ENCODE measurements around the gene PRR33. TPM values are rescaled to one million over a fixed set of nuclear protein-coding genes. Genes with fewer than 3 reads are reported as not detected.
"Not testable (repeated sequence)": the region's sequence is repeated elsewhere in the genome, so short reads cannot be mapped to it uniquely, and the experiment has no call there.

Gene PRR33
- total RNA-seq, 1 donor from 2014 or later = not detected

- Mint-ChIP-seq H3K36me3 (no peaks in the 10 kb centered on the region), H3K4me1 (peaks cover 23% of the 10 kb centered on the region), H3K27ac (peak overlapping the region; percentile 87), H3K27me3 (ENCODE audit: low read depth) (no peaks in the 10 kb centered on the region), H3K4me3 (peak overlapping the region; percentile 24), H3K9me3 (no peaks in the 10 kb centered on the region)
- peak; percentile 28 to 65 for DNase-seq (ENCODE audit: low spot score in 2 of 2, unreplicated experiment in 2 of 2)
- peak; percentile 38 for TF ChIP-seq CTCF (IDR thresholded peaks at IDR 0.05; ENCODE audit: unreplicated experiment)
These were observed 15.2 kb downstream of the PRR33 start for GRCh38 chr11:1876361-1877063.

GRCh38 chr11:1875851-1876301 is 15.8 kb downstream of the PRR33 start:
- peak overlapping the region; percentile 87 for H3K27ac Mint-ChIP-seq

GRCh38 chr11:1875093-1875850 is 16.4 kb downstream of the PRR33 start:
- H3K9me3 Mint-ChIP-seq = no peaks in the 10 kb centered on the region
- no peaks in the 10 kb centered on the region for H3K36me3 Mint-ChIP-seq
- no peak for TF ChIP-seq CTCF (IDR thresholded peaks at IDR 0.05; ENCODE audit: unreplicated experiment)
- H3K4me3 Mint-ChIP-seq = no peak overlapping the region
- peaks cover 23% of the 10 kb centered on the region for H3K4me1 Mint-ChIP-seq
- peaks cover 8% of the 10 kb centered on the region for H3K27me3 Mint-ChIP-seq (ENCODE audit: low read depth)
- H3K27ac Mint-ChIP-seq = peak overlapping the region; percentile 53
- no peak for DNase-seq (ENCODE audit: low spot score in 2 of 2, unreplicated experiment in 2 of 2)

More at GRCh38 chr11:1875851-1876301, 15.8 kb downstream of the PRR33 start:
- not testable (repeated sequence) for DNase-seq (ENCODE audit: low spot score in 2 of 2, unreplicated experiment in 2 of 2); H3K9me3 Mint-ChIP-seq; H3K4me3 Mint-ChIP-seq; H3K36me3 Mint-ChIP-seq; H3K27me3 Mint-ChIP-seq (ENCODE audit: low read depth)
- H3K4me1 Mint-ChIP-seq = peaks cover 23% of the 10 kb centered on the region

- peaks cover 23% of the 10 kb centered on the region for H3K4me1 Mint-ChIP-seq
- DNase-seq (ENCODE audit: low spot score in 2 of 2, unreplicated experiment in 2 of 2) = not testable (repeated sequence)
These were observed 17.1 kb downstream of the PRR33 start for GRCh38 chr11:1874441-1875092.

GRCh38 chr11:1873813-1874150 is 17.9 kb downstream of the PRR33 start:
- H3K4me3 Mint-ChIP-seq; H3K36me3 Mint-ChIP-seq; DNase-seq (ENCODE audit: low spot score in 2 of 2, unreplicated experiment in 2 of 2); H3K9me3 Mint-ChIP-seq: not testable (repeated sequence)
- Mint-ChIP-seq H3K27me3 (ENCODE audit: low read depth) (peaks cover 17% of the 10 kb centered on the region), H3K27ac (peak overlapping the region; percentile 87), H3K4me1 (peaks cover 23% of the 10 kb centered on the region)

More at GRCh38 chr11:1874441-1875092, 17.1 kb downstream of the PRR33 start:
- H3K4me3 Mint-ChIP-seq, H3K9me3 Mint-ChIP-seq, H3K36me3 Mint-ChIP-seq, H3K27ac Mint-ChIP-seq: not testable (repeated sequence)
- H3K27me3 Mint-ChIP-seq (ENCODE audit: low read depth) = peaks cover 11% of the 10 kb centered on the region

GRCh38 chr11:1873048-1873812 is 18.5 kb downstream of the PRR33 start:
- DNase-seq (ENCODE audit: low spot score in 2 of 2, unreplicated experiment in 2 of 2) = no peak
- no peak for TF ChIP-seq CTCF (IDR thresholded peaks at IDR 0.05; ENCODE audit: unreplicated experiment)
- no peaks in the 10 kb centered on the region for H3K36me3 Mint-ChIP-seq
- peaks cover 17% of the 10 kb centered on the region for H3K27me3 Mint-ChIP-seq (ENCODE audit: low read depth)
- no peaks in the 10 kb centered on the region for H3K9me3 Mint-ChIP-seq
- H3K27ac Mint-ChIP-seq = peak overlapping the region; percentile 87
- H3K4me1 Mint-ChIP-seq = peaks cover 23% of the 10 kb centered on the region
- no peak overlapping the region for H3K4me3 Mint-ChIP-seq

Data from mesothelial cell of epicardium (in vitro differentiated cells).